HUES6 (cell line): ENCODE measurements around the gene TSC2.

Source experiments
- H3K27ac ChIP-seq: 2 replicates; pipeline ENCODE4 v1.7.0; 2013; ENCODE audit warnings: low read depth, mild to moderate bottlenecking, low read length, inconsistent platforms
- H3K27me3 ChIP-seq: 2 replicates; pipeline ENCODE4 v1.6.1; 2013; ENCODE audit warnings: low read length; ENCODE audit not compliant: control insufficient read depth, insufficient read depth
- H3K36me3 ChIP-seq: 2 replicates; pipeline ENCODE4 v1.6.1; 2013; ENCODE audit warnings: low read length; ENCODE audit not compliant: control insufficient read depth, insufficient read depth
- H3K4me1 ChIP-seq: 2 replicates; pipeline ENCODE4 v1.6.1; 2013; ENCODE audit warnings: low read length; ENCODE audit not compliant: control insufficient read depth, insufficient read depth
- H3K4me3 ChIP-seq: 2 replicates; pipeline ENCODE4 v1.5.1; 2013; ENCODE audit warnings: low read depth, low read length
- H3K9ac ChIP-seq: one replicate; pipeline ENCODE4 v1.6.1; 2013; ENCODE audit warnings: mild to moderate bottlenecking, low read length
- H3K9me3 ChIP-seq: 2 replicates; pipeline ENCODE4 v1.6.1; 2013; ENCODE audit warnings: low read depth, low read length; ENCODE audit not compliant: control insufficient read depth, insufficient read depth

The TSC2 gene

GRCh38 chr16:2061526-2061925, 13.7 kb downstream of the TSC2 start:
- no peak overlapping the region for H3K27ac ChIP-seq
- H3K36me3 ChIP-seq: peaks cover 73% of the 10 kb centered on the region
- H3K9ac ChIP-seq: no peak overlapping the region
- no peaks in the 10 kb centered on the region for H3K27me3 ChIP-seq
- H3K4me3 ChIP-seq: no peak overlapping the region
- H3K4me1 ChIP-seq: no peaks in the 10 kb centered on the region
- no peaks in the 10 kb centered on the region for H3K9me3 ChIP-seq

GRCh38 chr16:2062801-2063200, 15.0 kb downstream of the TSC2 start:
- Histone ChIP-seq H3K4me3 (no peak overlapping the region), H3K9me3 (no peaks in the 10 kb centered on the region), H3K36me3 (peaks cover 70% of the 10 kb centered on the region), H3K27ac (peak overlapping the region; percentile 15; the same call in 1 of the 2 replicates), H3K4me1 (no peaks in the 10 kb centered on the region), H3K9ac (no peak overlapping the region), H3K27me3 (no peaks in the 10 kb centered on the region)

GRCh38 chr16:2063861-2064260, 16.1 kb downstream of the TSC2 start:
- Histone ChIP-seq H3K9ac (no peak overlapping the region), H3K27me3 (no peaks in the 10 kb centered on the region), H3K4me1 (no peaks in the 10 kb centered on the region), H3K4me3 (no peak overlapping the region), H3K36me3 (peaks cover 68% of the 10 kb centered on the region), H3K27ac (no peak overlapping the region), H3K9me3 (no peaks in the 10 kb centered on the region)

GRCh38 chr16:2064368-2064945, 16.7 kb downstream of the TSC2 start:
- H3K27me3 ChIP-seq: no peaks in the 10 kb centered on the region
- peaks cover 71% of the 10 kb centered on the region for H3K36me3 ChIP-seq
- no peaks in the 10 kb centered on the region for H3K9me3 ChIP-seq
- H3K4me3 ChIP-seq: no peak overlapping the region
- no peaks in the 10 kb centered on the region for H3K4me1 ChIP-seq
- no peak overlapping the region for H3K9ac ChIP-seq
- no peak overlapping the region for H3K27ac ChIP-seq

GRCh38 chr16:2066139-2066538, 18.4 kb downstream of the TSC2 start:
- peaks cover 66% of the 10 kb centered on the region for H3K36me3 ChIP-seq

GRCh38 chr16:2070576-2071453, 23.0 kb downstream of the TSC2 start:
- H3K27ac ChIP-seq: no peak overlapping the region
- H3K4me1 ChIP-seq: no peaks in the 10 kb centered on the region
- no peak overlapping the region for H3K4me3 ChIP-seq
- peaks cover 70% of the 10 kb centered on the region for H3K36me3 ChIP-seq
- H3K9ac ChIP-seq: no peak overlapping the region
- H3K27me3 ChIP-seq: no peaks in the 10 kb centered on the region
- H3K9me3 ChIP-seq: no peaks in the 10 kb centered on the region

More at GRCh38 chr16:2066139-2066538, 18.4 kb downstream of the TSC2 start:
- Histone ChIP-seq H3K27ac (no peak overlapping the region), H3K4me3 (no peak overlapping the region), H3K9me3 (no peaks in the 10 kb centered on the region), H3K4me1 (no peaks in the 10 kb centered on the region), H3K27me3 (no peaks in the 10 kb centered on the region), H3K9ac (no peak overlapping the region)

GRCh38 chr16:2071454-2072202, 23.8 kb downstream of the TSC2 start:
- Histone ChIP-seq H3K4me3 (no peak overlapping the region), H3K36me3 (peaks cover 71% of the 10 kb centered on the region), H3K27me3 (no peaks in the 10 kb centered on the region), H3K4me1 (no peaks in the 10 kb centered on the region), H3K27ac (no peak overlapping the region), H3K9me3 (no peaks in the 10 kb centered on the region), H3K9ac (no peak overlapping the region)

- H3K9ac ChIP-seq: no peak overlapping the region
- no peak overlapping the region for H3K4me3 ChIP-seq
- peaks cover 66% of the 10 kb centered on the region for H3K36me3 ChIP-seq
- no peaks in the 10 kb centered on the region for H3K27me3 ChIP-seq
- H3K4me1 ChIP-seq: no peaks in the 10 kb centered on the region
- H3K27ac ChIP-seq: no peak overlapping the region
- H3K9me3 ChIP-seq: no peaks in the 10 kb centered on the region
Observed at GRCh38 chr16:2072926-2073325, 25.1 kb downstream of the TSC2 start.

- H3K9me3 ChIP-seq: no peaks in the 10 kb centered on the region
- no peaks in the 10 kb centered on the region for H3K27me3 ChIP-seq
- H3K27ac ChIP-seq: no peak overlapping the region
- H3K9ac ChIP-seq: no peak overlapping the region
- no peaks in the 10 kb centered on the region for H3K4me1 ChIP-seq
- H3K36me3 ChIP-seq: peaks cover 68% of the 10 kb centered on the region
- no peak overlapping the region for H3K4me3 ChIP-seq
Observed at GRCh38 chr16:2074071-2074470, 26.3 kb downstream of the TSC2 start.

- H3K36me3 ChIP-seq: peaks cover 73% of the 10 kb centered on the region
Observed at GRCh38 chr16:2075631-2076030, 27.8 kb downstream of the TSC2 start.

More at GRCh38 chr16:2075631-2076030, 27.8 kb downstream of the TSC2 start:
- H3K27ac ChIP-seq: no peak overlapping the region
- H3K27me3 ChIP-seq: no peaks in the 10 kb centered on the region
- no peak overlapping the region for H3K9ac ChIP-seq
- H3K4me1 ChIP-seq: no peaks in the 10 kb centered on the region
- no peak overlapping the region for H3K4me3 ChIP-seq
- no peaks in the 10 kb centered on the region for H3K9me3 ChIP-seq
